Dendritic cell treated with granulocyte-macrophage colony-stimulating factor and Interleukin-4, amounts not matched to agents 40 ng/mL and 50 ng/mL, for 4 days (primary cell): ENCODE results near the gene CRCP.
"Not testable (repeated sequence)": the region's sequence is repeated elsewhere in the genome, so short reads cannot be mapped to it uniquely, and the experiment has no call there.

Source experiments
- H3K27ac Mint-ChIP-seq: one replicate; pipeline ENCODE4 v1.8.0; 2022; ENCODE audit warnings: mild to moderate bottlenecking, mixed read lengths
- H3K27me3 Mint-ChIP-seq: one replicate; pipeline ENCODE4 v1.8.0; 2022; ENCODE audit warnings: mild to moderate bottlenecking, mixed read lengths
- H3K36me3 Mint-ChIP-seq: one replicate; pipeline ENCODE4 v1.8.0; 2022; ENCODE audit warnings: low read depth, mixed read lengths
- H3K4me1 Mint-ChIP-seq: one replicate; pipeline ENCODE4 v1.8.0; 2022; ENCODE audit warnings: low read depth, mixed read lengths
- H3K4me3 Mint-ChIP-seq: one replicate; pipeline ENCODE4 v1.8.0; 2022; ENCODE audit warnings: mild to moderate bottlenecking, moderate library complexity, mixed read lengths
- H3K9me3 Mint-ChIP-seq: one replicate; pipeline ENCODE4 v1.8.0; 2022; ENCODE audit warnings: mixed read lengths
- intact Hi-C: fragments of 100-400 bp; cut with micrococcal nuclease; formaldehyde crosslinking; loops from one replicate; pipeline ENCODE4 v1.15.0; 2022

The CRCP gene

GRCh38 chr7:66125052-66125694 lies 10.5 kb downstream of the CRCP start:
- intact Hi-C loops = no loop called here
- Mint-ChIP-seq H3K9me3 (no peaks in the 10 kb centered on the region), H3K4me3 (no peak overlapping the region), H3K4me1 (peaks cover 39% of the 10 kb centered on the region), H3K27ac (no peak overlapping the region), H3K27me3 (no peaks in the 10 kb centered on the region), H3K36me3 (peaks cover 23% of the 10 kb centered on the region)

- Mint-ChIP-seq H3K4me1 (peaks cover 39% of the 10 kb centered on the region), H3K36me3 (peaks cover 27% of the 10 kb centered on the region)
- H3K9me3 Mint-ChIP-seq, H3K27me3 Mint-ChIP-seq, H3K27ac Mint-ChIP-seq, H3K4me3 Mint-ChIP-seq, intact Hi-C loops: not testable (repeated sequence)
Observed at GRCh38 chr7:66125781-66126352, 11.2 kb downstream of the CRCP start.

GRCh38 chr7:66127172-66127571 lies 12.5 kb downstream of the CRCP start:
- H3K4me3 Mint-ChIP-seq, intact Hi-C loops, H3K9me3 Mint-ChIP-seq, H3K27me3 Mint-ChIP-seq, H3K27ac Mint-ChIP-seq: not testable (repeated sequence)
- Mint-ChIP-seq H3K4me1 (peaks cover 39% of the 10 kb centered on the region), H3K36me3 (peaks cover 35% of the 10 kb centered on the region)

- H3K27me3 Mint-ChIP-seq = no peaks in the 10 kb centered on the region
- H3K4me3 Mint-ChIP-seq = no peak overlapping the region
- H3K36me3 Mint-ChIP-seq = peaks cover 100% of the 10 kb centered on the region
- no peaks in the 10 kb centered on the region for H3K4me1 Mint-ChIP-seq
- intact Hi-C loops = no loop called here
- no peak overlapping the region for H3K27ac Mint-ChIP-seq
- no peaks in the 10 kb centered on the region for H3K9me3 Mint-ChIP-seq
Observed at GRCh38 chr7:66138994-66139752, 24.5 kb downstream of the CRCP start.

- Mint-ChIP-seq H3K27ac (no peak overlapping the region), H3K4me1 (no peaks in the 10 kb centered on the region)
- intact Hi-C loops = no loop called here
Observed at GRCh38 chr7:66140924-66141323, 26.3 kb downstream of the CRCP start.

DNA sequence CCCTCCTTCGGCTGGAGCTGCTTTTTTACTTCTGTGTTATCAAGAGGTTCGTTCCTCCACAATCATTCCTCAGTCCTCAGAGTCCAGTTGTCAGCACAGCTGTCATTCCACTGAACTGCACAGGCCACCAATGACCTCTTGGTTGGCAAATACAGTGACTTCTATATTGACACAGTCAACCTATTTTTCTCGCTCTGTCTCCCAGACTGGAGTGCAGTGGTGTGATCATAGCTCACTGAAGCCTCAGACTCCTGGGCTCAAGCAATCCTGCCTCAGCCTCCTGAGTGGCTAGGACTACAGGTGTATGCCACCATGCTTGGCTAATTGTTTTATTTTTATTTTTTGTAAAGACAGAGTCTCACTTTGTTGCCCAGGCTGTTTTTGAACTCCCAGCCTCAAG lies 27.7 kb downstream of the CRCP start:
- no peak overlapping the region for H3K27ac Mint-ChIP-seq
- peaks cover 99% of the 10 kb centered on the region for H3K36me3 Mint-ChIP-seq
- no peaks in the 10 kb centered on the region for H3K27me3 Mint-ChIP-seq
- intact Hi-C loops = no loop called here
- no peak overlapping the region for H3K4me3 Mint-ChIP-seq
- no peaks in the 10 kb centered on the region for H3K9me3 Mint-ChIP-seq
- no peaks in the 10 kb centered on the region for H3K4me1 Mint-ChIP-seq

More at GRCh38 chr7:66140924-66141323, 26.3 kb downstream of the CRCP start:
- Mint-ChIP-seq H3K9me3 (no peaks in the 10 kb centered on the region), H3K27me3 (no peaks in the 10 kb centered on the region), H3K36me3 (peaks cover 99% of the 10 kb centered on the region), H3K4me3 (no peak overlapping the region)

DNA sequence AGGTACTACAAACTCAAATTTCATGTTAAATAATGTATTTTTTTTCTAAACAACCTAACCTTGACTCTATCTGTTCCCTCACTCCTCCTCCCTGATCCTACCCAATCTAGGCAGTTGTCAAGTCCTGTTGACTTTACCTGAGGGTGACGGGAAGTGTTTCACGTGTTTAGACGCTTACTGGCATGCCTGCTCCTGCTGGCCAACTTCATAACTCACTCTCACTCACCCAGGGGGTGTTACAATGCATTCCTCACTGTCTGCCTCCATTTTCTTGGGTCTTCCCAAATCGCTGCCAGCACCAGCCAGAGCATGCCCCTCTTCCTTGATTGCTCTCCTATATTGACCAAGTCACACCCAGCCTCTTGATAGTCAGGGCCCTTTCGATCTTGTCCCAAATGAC lies 28.3 kb downstream of the CRCP start:
- Mint-ChIP-seq H3K4me3 (no peak overlapping the region), H3K27me3 (no peaks in the 10 kb centered on the region), H3K27ac (peak overlapping the region; percentile 5), H3K9me3 (no peaks in the 10 kb centered on the region), H3K36me3 (peaks cover 99% of the 10 kb centered on the region), H3K4me1 (peaks cover 2% of the 10 kb centered on the region)
- intact Hi-C loops = no loop called here

GRCh38 chr7:66143876-66144332 lies 29.3 kb downstream of the CRCP start:
- Mint-ChIP-seq H3K27ac (no peak overlapping the region), H3K36me3 (peaks cover 99% of the 10 kb centered on the region), H3K9me3 (no peaks in the 10 kb centered on the region), H3K27me3 (no peaks in the 10 kb centered on the region), H3K4me1 (peaks cover 10% of the 10 kb centered on the region), H3K4me3 (no peak overlapping the region)
- intact Hi-C loops = no loop called here

DNA sequence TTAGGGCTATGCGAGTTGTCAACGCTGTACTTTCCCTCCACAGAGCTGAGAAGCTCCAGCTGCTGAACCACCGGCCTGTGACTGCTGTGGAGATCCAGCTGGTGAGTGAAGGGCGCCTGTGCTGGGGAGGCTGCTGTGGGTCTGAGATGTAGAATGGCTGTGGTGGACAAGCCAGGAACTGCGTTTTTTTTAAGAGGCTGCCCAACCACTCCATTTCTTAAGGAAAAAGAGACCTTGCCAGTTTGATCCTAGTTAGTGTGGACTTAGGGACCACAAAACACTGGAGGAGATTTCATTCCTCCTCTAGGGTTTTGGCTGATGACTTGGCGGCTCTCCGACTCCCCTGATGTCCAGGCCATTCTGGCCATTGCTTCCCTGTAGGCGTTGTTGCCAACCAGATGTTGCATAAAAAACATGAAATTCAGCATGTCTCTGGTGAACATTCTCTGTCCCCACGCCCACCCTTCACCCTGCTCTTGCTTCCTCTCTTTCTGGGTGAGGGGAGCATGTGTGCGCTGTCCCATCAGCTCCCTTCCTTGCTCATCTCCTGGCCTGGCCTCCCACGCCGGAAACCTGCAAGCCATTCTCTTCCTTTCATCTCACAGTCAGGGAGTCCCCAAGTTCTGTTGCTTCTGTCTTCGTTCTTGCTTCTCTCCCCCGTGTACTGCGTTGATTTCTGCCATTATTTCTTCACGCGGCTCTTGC lies 30.9 kb downstream of the CRCP start:
- Mint-ChIP-seq H3K27ac (no peak overlapping the region), H3K4me3 (no peak overlapping the region), H3K27me3 (no peaks in the 10 kb centered on the region), H3K4me1 (peaks cover 18% of the 10 kb centered on the region), H3K36me3 (peaks cover 95% of the 10 kb centered on the region), H3K9me3 (no peaks in the 10 kb centered on the region)
- intact Hi-C loops = no loop called here

DNA sequence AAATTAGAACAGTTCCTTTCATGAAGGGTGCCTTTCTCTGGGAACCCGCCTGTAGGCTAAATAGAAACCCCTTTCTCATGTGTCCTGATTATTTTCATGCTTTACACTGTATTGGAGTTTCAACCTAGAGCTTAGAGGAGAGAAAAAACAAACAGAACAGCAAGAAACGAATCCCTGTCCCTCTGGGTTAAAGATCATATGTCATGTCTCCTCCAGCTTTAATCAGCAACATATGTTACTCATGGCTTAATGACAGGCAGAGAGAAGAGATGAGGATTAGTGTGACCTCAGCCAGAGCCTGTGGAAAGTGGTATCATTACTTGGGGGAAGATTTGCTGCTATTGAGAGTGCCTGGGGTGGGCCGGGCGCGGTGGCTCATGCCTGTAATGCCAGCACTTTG lies 32.1 kb downstream of the CRCP start:
- Mint-ChIP-seq H3K27me3 (no peaks in the 10 kb centered on the region), H3K4me1 (peaks cover 23% of the 10 kb centered on the region), H3K9me3 (no peaks in the 10 kb centered on the region), H3K27ac (no peak overlapping the region), H3K4me3 (no peak overlapping the region), H3K36me3 (peaks cover 95% of the 10 kb centered on the region)
- intact Hi-C loops = no loop called here

- intact Hi-C loops, H3K27me3 Mint-ChIP-seq, H3K9me3 Mint-ChIP-seq, H3K4me3 Mint-ChIP-seq: not testable (repeated sequence)
- Mint-ChIP-seq H3K36me3 (peaks cover 95% of the 10 kb centered on the region), H3K27ac (peak overlapping the region; percentile 74), H3K4me1 (peaks cover 23% of the 10 kb centered on the region)
Observed at GRCh38 chr7:66147657-66148056, 33.0 kb downstream of the CRCP start.

DNA sequence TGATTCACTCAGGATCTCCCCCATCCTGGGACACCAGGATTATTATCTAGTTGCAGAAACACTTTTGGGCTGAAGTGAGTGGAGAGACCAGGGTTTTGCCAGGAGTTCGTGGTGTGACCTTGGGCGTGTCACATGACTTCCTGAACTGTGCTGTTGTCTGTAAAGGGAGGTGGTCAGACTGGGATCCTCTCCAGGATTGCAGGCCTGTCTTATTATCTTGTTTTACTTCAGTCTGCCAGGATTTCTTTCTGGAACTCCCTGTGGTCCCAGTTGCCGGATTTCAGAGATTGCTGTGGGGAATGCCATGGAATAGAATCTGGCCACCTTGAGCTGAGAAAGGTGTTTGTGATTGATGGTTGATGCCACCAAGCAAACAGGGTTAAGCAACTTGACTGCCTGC lies 35.8 kb downstream of the CRCP start:
- Mint-ChIP-seq H3K4me1 (peaks cover 23% of the 10 kb centered on the region), H3K27ac (peak overlapping the region; percentile 63), H3K27me3 (no peaks in the 10 kb centered on the region), H3K9me3 (no peaks in the 10 kb centered on the region), H3K36me3 (peaks cover 97% of the 10 kb centered on the region), H3K4me3 (no peak overlapping the region)
- intact Hi-C loops = no loop called here

DNA sequence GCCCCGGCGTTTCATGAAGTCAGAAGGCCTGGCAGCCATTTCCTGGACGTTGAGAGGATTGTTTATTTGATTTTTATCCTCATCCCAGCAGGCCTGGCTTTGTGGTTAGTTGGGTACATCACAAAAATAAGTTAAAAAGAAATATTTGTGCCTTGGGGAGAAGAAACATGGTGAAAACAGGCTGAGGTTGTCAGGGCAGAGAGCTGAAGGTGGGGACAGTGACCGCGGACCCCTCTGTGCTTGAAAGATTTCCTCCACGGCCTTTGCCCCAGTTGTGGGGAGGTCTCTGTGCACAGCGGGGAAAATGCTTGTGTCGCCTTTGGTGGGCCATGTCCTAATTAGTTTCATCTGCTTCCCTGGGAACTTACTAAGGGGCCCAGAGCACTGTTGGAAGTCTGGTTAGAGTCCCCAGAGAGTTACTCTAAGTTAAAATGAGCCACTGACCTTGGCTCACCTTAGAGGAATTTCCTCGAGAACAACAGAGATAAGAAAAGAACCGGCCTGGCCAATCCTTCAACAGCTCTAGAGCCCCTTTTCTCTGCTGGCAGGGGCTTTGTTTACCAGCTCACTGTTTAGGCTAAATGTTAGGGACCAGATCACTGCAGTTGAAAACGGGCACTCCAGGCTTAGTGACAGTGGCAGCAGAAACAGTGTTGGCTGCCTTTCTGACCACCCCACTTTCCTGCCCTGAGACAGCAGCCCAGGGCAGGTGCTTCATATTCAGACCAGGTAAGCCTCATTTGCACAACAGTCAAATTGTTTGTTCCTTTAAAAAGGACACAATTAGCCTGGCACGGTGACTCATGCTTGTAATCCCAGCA lies 37.9 kb downstream of the CRCP start:
- H3K27me3 Mint-ChIP-seq = no peaks in the 10 kb centered on the region
- peaks cover 97% of the 10 kb centered on the region for H3K36me3 Mint-ChIP-seq
- H3K27ac Mint-ChIP-seq = no peak overlapping the region
- no peaks in the 10 kb centered on the region for H3K9me3 Mint-ChIP-seq
- H3K4me1 Mint-ChIP-seq = peaks cover 23% of the 10 kb centered on the region
- no peak overlapping the region for H3K4me3 Mint-ChIP-seq
- intact Hi-C loops = no loop called here
